GM18909 (cell line): ENCODE measurements around the gene DIRAS1.

Experiments
- ATAC-seq: cut with Tn5 transposase; IDR thresholded peaks from one replicate; pipeline ENCODE4 v1.9.1; 2021; ENCODE audit warnings: mild to moderate bottlenecking; ENCODE audit not compliant: unreplicated experiment, poor library complexity

Gene DIRAS1

GRCh38 chr19:2729943-2730818 lies 9.0 kb upstream of the DIRAS1 start:
- ATAC-seq: no peak

GRCh38 chr19:2728783-2729387 lies 7.7 kb upstream of the DIRAS1 start:
- ATAC-seq: no peak

- ATAC-seq: no peak
These were observed 6.4 kb upstream of the DIRAS1 start for GRCh38 chr19:2727640-2727944.

DNA sequence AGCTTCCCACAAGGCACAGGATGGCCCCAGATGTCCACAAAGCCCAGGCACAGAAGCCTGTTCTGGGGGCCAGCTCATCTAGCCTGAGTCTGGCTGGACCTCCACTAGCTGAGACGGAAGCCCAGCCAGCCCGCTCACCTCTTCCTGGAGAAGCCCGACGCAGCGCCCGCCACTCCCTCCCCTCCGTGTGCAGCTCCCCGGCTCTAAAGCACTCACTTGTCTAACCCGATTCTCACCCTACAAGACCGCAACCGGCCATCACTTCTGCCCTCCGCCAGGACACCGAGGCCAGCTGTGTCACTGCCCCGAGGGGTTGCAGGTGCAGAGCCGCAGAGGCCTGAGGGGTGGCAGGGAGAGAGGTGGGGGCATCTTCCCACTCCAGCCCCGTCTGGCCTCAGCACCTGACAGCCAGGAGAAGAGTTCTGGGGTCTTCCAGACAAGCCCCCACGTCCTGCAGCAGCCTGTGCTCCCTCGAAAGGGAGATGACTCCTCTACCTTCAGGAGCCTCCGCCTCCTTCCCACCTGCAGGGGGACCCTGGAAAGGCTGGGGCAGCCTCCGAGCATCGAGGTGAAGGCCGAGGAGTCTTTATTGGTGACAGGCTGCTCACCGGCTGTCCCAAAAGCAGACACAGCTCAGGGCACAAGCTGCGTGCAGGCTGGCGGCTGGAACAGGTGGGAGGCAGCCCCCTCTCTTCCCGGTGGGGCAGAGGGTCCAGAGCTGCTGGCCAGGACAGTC lies 5.9 kb upstream of the DIRAS1 start:
- ATAC-seq: no peak

GRCh38 chr19:2726160-2726855 lies 5.1 kb upstream of the DIRAS1 start:
- ATAC-seq: no peak

DNA sequence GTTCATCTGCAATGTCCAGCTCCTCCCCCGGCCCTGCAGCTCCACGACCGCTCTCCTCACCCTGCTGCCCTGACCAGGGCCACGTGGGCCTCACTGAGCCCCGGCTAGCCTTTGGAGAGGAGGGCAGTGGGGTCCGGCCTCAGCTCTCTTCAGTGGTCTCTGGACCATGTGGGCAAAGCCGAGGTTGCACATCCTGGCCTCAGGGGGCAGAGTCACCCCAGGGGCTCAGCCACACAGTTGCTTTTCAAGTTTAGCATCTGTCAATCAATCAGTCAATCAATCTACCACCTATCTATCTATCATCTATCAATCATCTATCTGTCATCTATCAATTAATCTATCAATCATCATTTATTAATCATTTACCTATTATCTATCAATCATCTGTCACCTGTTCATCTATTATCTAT lies 3.0 kb upstream of the DIRAS1 start:
- no peak for ATAC-seq

- ATAC-seq: no peak
These were observed 2.6 kb upstream of the DIRAS1 start for GRCh38 chr19:2723747-2724146.

GRCh38 chr19:2723345-2723715 lies 2.2 kb upstream of the DIRAS1 start:
- no peak for ATAC-seq

GRCh38 chr19:2722541-2723344 lies 1.6 kb upstream of the DIRAS1 start:
- ATAC-seq: no peak

GRCh38 chr19:2721570-2722540 lies 683 bp upstream of the DIRAS1 start:
- ATAC-seq: no peak

DNA sequence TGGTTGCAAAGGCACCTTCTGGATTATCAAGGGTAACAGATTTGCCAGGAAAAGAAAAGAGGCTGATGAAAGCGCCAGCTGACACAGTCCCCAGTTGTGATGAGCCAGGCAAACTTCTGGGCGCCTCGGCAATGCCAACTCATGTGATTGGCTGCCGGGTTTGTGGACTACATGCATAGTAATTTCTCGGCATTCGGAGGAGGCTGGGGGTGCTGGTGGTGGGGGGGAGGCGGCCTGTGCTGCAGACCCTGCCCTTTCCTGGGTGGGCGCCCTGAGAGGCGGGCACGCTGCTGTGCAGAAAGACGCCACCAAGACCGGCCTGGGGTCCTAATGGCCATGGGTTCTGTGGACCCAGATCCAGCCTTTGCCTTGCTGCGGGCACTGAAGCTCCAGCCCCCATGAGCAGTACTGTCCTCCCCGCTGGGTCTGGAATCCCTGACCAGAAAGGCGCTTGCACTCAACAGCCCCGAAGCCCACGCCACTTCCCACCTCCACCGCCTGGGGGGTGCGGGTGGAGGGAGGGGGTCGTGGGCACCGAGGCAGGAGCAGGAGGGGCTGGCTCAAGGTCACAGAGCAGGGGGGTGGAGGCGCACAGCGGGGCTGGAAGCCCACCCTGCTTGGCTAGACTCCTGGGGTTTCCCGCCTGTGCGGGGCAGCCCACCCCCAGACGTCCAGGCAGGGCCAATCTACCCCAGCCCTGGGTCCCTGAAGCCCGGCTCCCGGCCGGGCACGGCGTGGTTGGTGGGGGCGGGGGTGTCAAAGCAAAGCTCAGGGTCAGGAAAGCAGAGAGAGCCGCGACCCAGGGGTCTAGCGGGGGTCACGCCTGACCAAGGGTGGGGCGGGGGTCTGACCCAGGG lies 1.0 kb downstream of the DIRAS1 start:
- no peak for ATAC-seq

- no peak for ATAC-seq
These were observed 1.9 kb downstream of the DIRAS1 start for GRCh38 chr19:2719232-2719735.

DNA sequence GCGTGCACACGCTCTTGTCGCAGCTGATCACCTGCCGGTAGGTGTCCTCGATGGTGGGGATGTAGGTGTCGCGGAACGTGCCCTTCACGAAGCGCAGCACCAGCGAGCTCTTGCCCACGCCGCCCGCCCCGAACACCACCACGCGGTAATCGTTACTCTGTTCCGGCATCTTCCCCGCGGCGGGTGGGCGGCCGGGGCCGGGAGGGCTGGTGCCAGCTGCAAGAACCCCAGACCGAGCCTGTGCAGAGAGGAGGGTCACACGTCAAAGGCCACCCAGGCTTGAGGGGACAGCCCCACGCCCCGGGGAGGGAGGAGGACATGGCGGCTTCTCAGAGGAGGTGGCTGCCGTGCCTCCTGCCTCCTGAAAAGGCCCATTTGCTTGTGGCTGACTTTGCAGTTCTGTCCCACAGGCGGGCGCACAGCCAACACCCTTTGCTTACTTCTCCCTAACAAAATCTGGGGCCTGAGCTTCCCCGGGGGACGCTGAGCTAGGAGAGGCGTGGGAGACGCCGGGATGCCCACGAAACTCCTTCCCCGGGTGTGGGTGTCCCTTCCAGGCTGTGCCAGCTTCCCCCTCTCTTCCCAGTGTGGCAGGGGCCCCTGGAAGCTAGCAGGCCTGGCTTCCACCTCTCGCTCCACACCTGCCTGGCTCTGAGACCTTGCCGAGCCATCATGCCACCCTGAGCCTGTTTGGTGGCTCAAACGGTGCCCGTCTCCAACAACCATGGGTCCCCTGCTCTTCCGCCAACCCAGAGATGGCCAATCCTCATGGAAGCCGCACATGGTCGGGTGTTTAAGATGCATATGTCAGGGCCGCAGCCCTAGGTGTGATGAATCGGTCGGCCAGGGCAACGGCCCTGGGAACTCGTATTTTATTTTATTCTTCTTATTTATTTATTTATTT lies 3.3 kb downstream of the DIRAS1 start:
- no peak for ATAC-seq

DNA sequence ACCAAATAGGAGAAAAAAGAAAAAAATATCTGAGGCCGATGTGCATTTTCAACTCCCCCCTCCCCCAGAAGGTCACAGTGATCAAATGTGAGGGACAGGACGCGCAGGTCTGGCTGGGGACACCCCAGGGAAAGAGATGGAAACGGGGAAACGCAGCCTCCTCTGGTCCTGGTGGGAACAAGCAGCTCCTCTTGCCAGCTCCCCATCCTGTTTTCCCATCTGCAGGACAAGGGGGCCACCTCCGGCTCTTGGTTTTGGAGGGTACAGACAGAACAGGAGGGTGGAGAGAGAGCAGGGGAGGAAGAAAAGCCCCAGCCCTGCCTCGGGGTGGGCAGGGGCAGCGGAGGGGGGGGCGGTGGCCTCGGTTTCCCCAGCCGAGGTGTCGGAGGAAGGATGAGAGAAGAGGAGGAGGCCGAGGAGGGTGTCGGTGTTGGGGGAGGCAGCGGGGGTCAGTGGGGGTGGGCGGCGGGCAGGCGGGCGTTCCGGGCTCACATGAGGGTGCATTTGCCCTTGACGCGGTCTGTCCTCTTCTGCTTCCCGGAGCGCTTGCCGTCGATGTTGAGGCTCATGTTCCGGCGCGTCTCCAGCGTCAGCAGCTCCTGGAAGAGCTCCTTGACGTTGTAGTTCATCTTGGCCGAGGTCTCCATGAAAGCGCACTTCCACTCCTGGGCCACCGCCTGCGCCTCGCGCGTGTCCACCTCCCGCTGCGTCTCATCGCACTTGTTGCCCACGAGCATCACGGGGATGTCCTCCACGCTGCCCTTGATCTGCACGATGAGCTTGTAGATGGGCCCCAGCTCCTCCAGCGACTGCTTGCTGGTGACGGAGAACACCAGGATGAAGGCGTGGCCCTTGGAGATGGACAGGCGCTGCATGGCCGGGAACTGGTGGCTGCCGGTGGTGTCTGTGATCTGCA lies 4.2 kb downstream of the DIRAS1 start:
- no peak for ATAC-seq

- no peak for ATAC-seq
These were observed 4.9 kb downstream of the DIRAS1 start for GRCh38 chr19:2716275-2716650.
